Esophagus squamous epithelium (tissue), 4 donors: ENCODE measurements around the gene IL31RA.

Experiments used
- POLR2A ChIP-seq, 4 donors: fragments of 450-650 bp; IDR thresholded peaks; one replicate each; pipeline ENCODE4 v1.6.1; 2017; ENCODE audit warnings: antibody characterized with exemption in 4 of 4, mild to moderate bottlenecking in 4 of 4, moderate library complexity in 3 of 4
- TF ChIP-seq, protein P1 (sequence below), 6 experiments: fragments of 450-650 bp in 4 of 6; fragments of 200-600 bp in 2 of 6; sonication (generic) in 2 of 6; IDR thresholded peaks; one replicate each; pipeline ENCODE4 v1.5.1; 2016 to 2019; ENCODE audit warnings: antibody characterized with exemption in 6 of 6, mild to moderate bottlenecking in 4 of 6, moderate library complexity in 4 of 6

DNA sequence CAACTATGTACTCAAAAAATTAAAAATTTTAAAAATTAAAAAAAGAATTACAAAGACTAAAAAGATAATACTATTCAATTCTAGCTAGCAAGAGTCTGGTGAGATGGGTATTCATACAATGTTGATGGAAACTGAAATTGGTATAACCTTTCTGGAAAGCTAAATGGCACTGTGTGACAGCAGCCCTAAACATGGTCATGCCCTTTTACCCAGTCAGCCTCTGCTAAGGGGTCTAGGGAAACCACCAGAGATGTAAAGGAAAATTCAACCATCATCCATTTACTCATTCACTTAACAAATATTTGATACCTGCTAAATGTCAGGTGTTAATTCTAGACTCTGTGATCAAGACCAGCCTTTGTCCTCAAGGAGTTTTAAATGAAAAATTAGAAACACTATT lies 29.3 kb downstream of the IL31RA start:
- TF ChIP-seq, protein P1, sequence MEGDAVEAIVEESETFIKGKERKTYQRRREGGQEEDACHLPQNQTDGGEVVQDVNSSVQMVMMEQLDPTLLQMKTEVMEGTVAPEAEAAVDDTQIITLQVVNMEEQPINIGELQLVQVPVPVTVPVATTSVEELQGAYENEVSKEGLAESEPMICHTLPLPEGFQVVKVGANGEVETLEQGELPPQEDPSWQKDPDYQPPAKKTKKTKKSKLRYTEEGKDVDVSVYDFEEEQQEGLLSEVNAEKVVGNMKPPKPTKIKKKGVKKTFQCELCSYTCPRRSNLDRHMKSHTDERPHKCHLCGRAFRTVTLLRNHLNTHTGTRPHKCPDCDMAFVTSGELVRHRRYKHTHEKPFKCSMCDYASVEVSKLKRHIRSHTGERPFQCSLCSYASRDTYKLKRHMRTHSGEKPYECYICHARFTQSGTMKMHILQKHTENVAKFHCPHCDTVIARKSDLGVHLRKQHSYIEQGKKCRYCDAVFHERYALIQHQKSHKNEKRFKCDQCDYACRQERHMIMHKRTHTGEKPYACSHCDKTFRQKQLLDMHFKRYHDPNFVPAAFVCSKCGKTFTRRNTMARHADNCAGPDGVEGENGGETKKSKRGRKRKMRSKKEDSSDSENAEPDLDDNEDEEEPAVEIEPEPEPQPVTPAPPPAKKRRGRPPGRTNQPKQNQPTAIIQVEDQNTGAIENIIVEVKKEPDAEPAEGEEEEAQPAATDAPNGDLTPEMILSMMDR (IDR thresholded peaks at IDR 0.05): no peak
- TF ChIP-seq POLR2A (IDR thresholded peaks at IDR 0.05): no peak
